NT2/D1 (cell line): ENCODE results near the gene HK1.

Experiments used
- SUZ12 ChIP-seq: IDR thresholded peaks from 2 replicates; pipeline ENCODE4 v1.6.1; 2011; ENCODE audit not compliant: insufficient read length, insufficient read depth; ENCODE audit errors: extremely low read depth
- YY1 ChIP-seq: IDR thresholded peaks from 2 replicates; pipeline ENCODE4 v1.6.1; 2011; ENCODE audit not compliant: insufficient read length, insufficient read depth

DNA sequence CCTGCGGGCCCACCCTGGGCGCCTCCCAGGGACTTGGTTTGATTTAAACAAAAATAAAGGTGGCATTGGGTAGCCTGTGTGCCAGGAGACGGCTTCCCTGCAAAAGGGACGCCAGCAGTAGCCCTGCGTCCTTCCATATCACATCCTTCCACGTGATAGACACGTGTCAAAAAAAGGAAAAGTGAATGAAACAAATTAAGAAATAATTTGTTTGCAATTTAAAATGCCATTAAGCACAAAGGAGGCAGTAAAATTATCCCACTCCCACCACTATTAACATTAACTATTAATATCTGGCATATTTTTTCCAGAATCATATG is 130.8 kb downstream of the HK1 start:
- no peak for TF ChIP-seq SUZ12
- no peak for TF ChIP-seq YY1
